A172 (cell line): ENCODE data around the gene CPLX4. TPM values are rescaled to one million over a fixed set of nuclear protein-coding genes. Genes with fewer than 3 reads are reported as not detected.

Source experiments
- total RNA-seq: library from RNA; depleted of rRNA; stranded (reverse); fragments of >200 nt; shearing (Covaris generic); gene quantifications from 2 replicates; pipeline ENCODE4 v1.2.3, GENCODE V29; 2014; rRNA removed

CPLX4 gene
- total RNA-seq, 1 experiment from 2014 or later: not detected

Other genes with a start within 250 kb of the CPLX4 start
- gene SEC11C, start 178.8 kb downstream of the CPLX4 start, total RNA-seq: 30.0 and 35.4 TPM in 2 replicates
- not detected in 2 replicates for gene GRP, start 98.5 kb downstream of the CPLX4 start, total RNA-seq
- gene RAX, start 45.2 kb downstream of the CPLX4 start, total RNA-seq: not detected in 2 replicates
- gene LMAN1, start 40.6 kb upstream of the CPLX4 start, total RNA-seq: 70.6 and 85.8 TPM in 2 replicates